ENCODE data around the gene LRFN2.

Gene LRFN2

DNA sequence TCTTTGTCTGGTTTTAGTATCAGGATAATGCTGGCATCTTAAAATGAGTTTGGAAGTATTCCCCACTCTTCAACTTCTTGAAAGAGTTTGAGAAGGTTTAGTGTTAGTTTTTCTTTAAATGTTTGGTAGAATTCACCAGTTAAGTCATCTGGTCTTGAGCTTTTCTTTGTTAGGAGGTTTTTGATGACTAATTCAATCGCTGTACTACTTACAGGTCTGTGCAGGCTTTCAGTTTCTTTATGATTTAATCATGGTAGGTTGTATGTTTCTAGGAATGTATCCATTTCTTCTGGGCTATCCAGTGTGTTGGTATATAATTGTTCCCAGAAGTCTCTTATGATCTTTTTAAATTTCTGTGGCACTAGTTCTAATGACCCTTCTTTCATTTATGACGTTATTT, 215.5 kb downstream of the LRFN2 start:
- no peak for DNase-seq

GRCh38 chr6:40371095-40371494, 216.1 kb downstream of the LRFN2 start:
- no peak for DNase-seq

DNA sequence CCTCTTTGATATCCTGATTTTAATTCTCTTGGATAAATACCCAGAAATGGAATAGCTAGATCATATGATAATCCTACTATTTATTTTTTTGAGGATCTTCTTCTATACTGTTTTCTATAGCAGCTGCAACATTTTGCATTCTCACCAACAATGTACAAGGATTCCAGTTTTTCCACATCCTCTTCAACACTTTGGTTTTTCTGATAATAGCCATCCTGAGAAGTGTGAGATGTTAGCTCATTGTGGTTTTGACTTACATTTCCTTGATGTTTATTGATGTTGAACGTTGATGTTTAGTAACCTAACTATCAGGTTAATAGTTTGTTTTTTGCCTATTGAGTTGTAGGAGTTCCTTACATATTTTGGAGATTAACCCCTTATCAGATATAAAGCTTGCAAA, 217.3 kb downstream of the LRFN2 start:
- DNase-seq, result no peak

- DNase-seq, result no peak
These were observed 218.1 kb downstream of the LRFN2 start for GRCh38 chr6:40369042-40369441.

- no peak for DNase-seq
These were observed 224.3 kb downstream of the LRFN2 start for GRCh38 chr6:40362859-40363258.

DNA sequence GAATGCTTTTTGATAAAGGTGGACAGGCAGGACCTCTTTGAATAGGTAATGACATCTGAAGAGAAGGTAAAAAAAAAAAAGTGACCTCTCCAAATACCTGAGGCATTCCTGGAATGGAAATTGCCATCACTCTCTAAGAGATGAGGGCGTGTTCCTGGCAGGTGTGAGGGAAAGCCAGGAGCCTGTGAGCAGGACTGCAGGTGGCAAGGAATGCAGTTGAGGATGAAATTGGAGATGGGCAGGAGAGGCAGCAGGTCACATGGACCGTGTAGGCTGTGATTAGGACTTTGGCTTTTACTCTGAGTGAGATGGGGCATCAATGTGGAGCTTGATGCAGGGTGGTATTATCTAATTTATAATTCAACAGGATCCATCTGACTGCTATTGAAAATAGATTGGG, 227.4 kb downstream of the LRFN2 start:
- no peak for DNase-seq

DNA sequence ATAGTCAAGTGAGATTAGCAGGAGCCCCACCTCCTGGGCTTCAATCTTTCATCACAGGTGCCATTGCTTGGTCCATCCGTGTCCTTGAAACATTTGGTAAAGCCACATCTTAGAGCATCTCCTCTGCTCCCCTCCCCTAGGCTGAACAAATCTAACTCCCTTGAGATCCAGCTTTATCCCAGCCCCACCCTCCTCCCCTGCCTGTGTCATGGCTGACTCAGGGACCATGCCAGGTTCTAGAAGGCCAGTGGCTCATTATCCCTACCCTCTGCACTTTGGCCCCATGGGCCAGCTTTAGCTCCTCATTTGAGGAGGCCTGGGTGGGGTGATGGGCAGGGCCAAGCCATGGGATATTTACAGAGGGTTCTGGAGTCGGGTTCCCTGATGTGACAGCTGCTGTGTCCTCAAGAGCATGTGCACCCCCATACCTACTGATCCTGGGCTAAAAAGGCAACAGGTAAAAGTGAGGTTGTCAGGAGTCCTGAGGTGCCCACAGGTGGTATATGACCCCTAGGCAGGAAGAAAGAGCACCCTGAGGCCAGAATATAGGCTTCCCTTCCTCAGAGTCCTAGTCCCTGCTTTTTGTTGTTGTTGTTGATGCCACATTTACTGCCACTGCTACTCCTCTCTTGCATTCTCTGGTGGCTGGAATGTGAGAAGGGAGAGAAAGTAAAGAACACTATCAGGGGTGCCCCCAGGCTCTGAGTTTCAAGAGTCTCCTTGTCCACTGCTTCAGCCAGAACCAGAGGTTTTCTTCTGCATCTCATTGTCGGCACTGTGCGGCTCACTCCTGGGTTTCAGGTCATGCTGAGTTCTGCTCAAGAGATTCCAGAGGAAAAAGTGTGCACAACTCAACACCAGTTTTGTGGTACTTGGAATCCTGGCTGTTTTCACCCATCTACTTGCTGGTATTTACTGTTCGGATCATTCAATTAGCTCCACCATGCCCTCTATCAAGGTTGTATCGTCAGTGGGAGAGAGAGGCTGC, 228.4 kb downstream of the LRFN2 start:
- no peak for DNase-seq

DNA sequence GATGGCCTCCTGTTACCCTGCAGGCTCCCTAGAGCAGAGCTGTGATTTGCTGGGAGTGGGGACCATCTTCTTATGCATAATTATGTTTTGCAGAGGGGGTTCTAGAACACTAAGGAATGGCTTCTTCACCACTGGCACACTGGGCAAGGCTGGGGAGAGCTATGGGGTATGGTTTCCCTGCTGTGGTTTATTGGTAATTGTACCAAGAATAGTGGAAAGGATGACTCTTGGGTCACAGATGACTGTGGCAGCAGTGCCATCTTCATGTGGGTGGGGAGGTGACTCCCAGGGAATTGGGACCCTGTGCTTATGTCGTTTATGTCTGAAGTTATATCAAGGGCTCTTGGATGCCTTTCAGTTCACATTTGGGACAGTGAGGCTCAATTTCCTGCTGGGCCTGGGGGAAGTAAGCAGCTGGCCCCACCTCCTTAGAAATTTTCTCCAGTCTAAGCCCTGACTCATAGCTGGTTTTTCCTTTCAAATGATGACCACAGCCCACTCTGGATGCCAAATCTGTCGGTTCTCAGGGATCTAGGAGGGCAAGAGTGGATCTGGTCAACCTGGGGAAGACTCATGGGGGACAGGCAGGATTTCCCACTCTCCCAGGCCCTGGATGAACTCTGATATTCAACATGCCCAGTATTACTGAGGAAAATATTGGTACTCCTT, 230.8 kb downstream of the LRFN2 start:
- peak; percentile 68 for DNase-seq

DNA sequence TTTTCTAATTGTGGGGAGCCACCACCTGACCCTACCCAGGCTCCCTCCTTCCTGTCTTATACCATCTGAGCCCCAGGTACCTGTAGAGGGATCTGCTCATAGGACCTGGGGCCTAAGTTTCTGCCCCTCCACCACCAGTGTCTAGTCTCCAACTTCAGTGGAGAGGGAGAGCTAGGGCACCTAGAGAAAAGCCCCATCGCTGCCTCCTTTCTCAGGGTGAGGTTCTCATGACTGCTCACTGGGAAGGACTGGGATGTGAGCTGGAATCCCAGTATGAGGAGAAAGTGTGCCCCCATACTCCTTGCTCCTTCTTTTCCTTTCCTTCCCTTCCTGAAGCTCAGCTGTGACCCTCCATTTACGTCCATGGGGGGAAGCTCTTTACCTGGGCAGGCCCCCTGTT, 231.6 kb downstream of the LRFN2 start:
- DNase-seq, result no peak

- no peak for DNase-seq
These were observed 232.1 kb downstream of the LRFN2 start for GRCh38 chr6:40355066-40355465.

- DNase-seq, result no peak
These were observed 233.2 kb downstream of the LRFN2 start for GRCh38 chr6:40353967-40354452.

- no peak for DNase-seq
These were observed 233.8 kb downstream of the LRFN2 start for GRCh38 chr6:40353197-40353966.

- DNase-seq, result no peak
These were observed 234.5 kb downstream of the LRFN2 start for GRCh38 chr6:40352527-40353170.

DNA sequence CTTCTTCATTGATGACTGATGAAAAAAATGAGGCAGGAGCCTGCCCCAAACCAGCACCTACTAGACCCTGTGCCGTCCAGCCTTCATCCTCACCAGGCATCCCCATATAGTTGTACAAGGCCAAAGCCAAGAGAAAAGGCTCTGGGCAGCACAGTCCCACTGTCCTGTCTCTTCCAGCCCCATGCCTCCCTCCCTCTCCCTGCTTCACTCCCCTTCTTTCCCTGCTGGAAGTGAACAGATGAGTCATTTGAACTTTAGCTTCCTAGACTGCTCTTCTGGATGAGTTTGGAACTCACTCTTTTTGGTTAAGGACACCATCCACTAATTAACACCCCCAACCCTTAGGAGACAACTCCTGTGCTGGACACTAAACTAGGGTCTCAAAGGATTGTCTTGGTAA, 235.2 kb downstream of the LRFN2 start:
- DNase-seq, result peak; percentile 20

DNA sequence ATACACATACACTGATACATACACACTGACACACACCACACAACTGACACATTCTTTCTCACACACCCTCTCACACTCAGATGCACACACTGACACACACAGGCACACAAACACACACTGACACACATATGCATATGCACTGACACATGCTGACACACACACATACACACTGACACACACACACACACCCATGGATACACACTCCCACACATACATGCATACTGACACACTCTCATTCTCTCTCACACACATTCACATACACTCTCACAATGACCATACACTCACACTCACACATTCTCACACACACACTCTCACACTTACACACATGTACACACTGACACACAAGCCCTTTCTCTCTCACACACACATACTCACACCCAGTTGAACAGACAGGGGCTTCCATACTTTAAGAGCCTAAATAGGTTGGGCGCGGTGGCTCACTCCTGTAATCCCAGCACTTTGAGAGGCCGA, 236.4 kb downstream of the LRFN2 start:
- no peak for DNase-seq

GRCh38 chr6:40349901-40350746, 237.0 kb downstream of the LRFN2 start:
- DNase-seq, result no peak

GRCh38 chr6:40349123-40349900, 237.9 kb downstream of the LRFN2 start:
- DNase-seq, result peak; percentile 53

DNA sequence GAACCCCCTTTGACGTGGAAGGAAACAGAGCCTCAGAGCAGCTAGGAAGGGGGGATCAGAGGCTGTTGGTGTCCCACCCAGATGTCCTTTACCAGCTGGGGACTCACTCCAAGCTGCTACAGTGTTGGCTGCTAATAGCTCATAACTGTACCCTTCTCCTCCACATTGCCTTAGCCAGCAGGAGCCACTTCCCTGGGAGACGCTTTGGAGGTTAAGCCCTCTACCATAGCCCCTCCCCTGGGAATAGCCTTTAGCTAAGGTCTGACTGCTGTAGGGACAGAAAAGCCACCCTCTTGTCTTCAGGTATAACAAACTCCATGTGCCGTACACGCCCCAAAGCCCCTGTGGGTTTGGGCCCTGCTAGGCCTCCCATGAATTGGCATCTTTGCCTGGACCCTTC, 238.6 kb downstream of the LRFN2 start:
- DNase-seq, result no peak

- DNase-seq, result no peak
These were observed 239.6 kb downstream of the LRFN2 start for GRCh38 chr6:40347571-40348011.

GRCh38 chr6:40346246-40346645, 240.9 kb downstream of the LRFN2 start:
- DNase-seq, result no peak

Data from fibroblast of skin of scalp (primary cell).